Lower lobe of right lung (tissue), 2 donors: Measurements from ENCODE around the gene PCMTD2. TPM values are rescaled to one million over a fixed set of nuclear protein-coding genes. Genes with fewer than 3 reads are reported as not detected.

Experiments
- ATAC-seq, 2 donors: fragments of 200-7000 bp; cut with Tn5 transposase; one replicate each; pipeline ENCODE4 v1.9.1; 2020 to 2022; ENCODE audit warnings: mild to moderate bottlenecking in 2 of 2, moderate library complexity in 2 of 2
- DNase-seq: peaks from one replicate; pipeline ENCODE4 v3.0.0-alpha.2; 2020
- H3K27ac ChIP-seq: fragments of 200-600 bp; one replicate; pipeline ENCODE4 v1.8.0; 2022
- H3K27me3 ChIP-seq: fragments of 200-600 bp; one replicate; pipeline ENCODE4 v1.8.0; 2022; ENCODE audit warnings: low read depth
- H3K36me3 ChIP-seq: fragments of 200-600 bp; one replicate; pipeline ENCODE4 v1.8.0; 2022; ENCODE audit warnings: mild to moderate bottlenecking
- H3K4me1 ChIP-seq: fragments of 200-600 bp; one replicate; pipeline ENCODE4 v1.8.0; 2022
- H3K4me3 ChIP-seq: fragments of 200-600 bp; one replicate; pipeline ENCODE4 v1.8.0; 2022; ENCODE audit warnings: mild to moderate bottlenecking
- H3K9me3 ChIP-seq: fragments of 200-600 bp; one replicate; pipeline ENCODE4 v1.8.0; 2022
- CTCF ChIP-seq: fragments of 200-600 bp; IDR thresholded peaks from one replicate; pipeline ENCODE4 v1.8.0; 2022; ENCODE audit warnings: antibody characterized with exemption, mild to moderate bottlenecking
- intact Hi-C: fragments of 100-400 bp; cut with DNase I; formaldehyde crosslinking; loops from one replicate; pipeline ENCODE4 v1.11.0; 2022
- total RNA-seq: library from RNA; stranded (reverse); fragmentation: NEBNext Ultra II Directional; extraction: Animal tissue kit (Norgen Biotek cat#: 25700); gene quantifications from one replicate; pipeline ENCODE4 v1.2.1, GENCODE V29; 2021
- donor health status: DM: no; HTN: yes; CAD: no; lungs with severe emphysema.

Gene PCMTD2
- total RNA-seq, 1 donor from 2014 or later = 65.8 TPM

GRCh38 chr20:64247307-64247618 lies 8.3 kb upstream of the PCMTD2 start:
- Histone ChIP-seq H3K9me3 (no peaks in the 10 kb centered on the region), H3K27ac (no peak overlapping the region), H3K4me3 (no peak overlapping the region), H3K36me3 (no peaks in the 10 kb centered on the region), H3K27me3 (peaks cover 6% of the 10 kb centered on the region), H3K4me1 (no peaks in the 10 kb centered on the region)
- intact Hi-C loops = no loop called here
- TF ChIP-seq CTCF = no peak
- ATAC-seq (no peak), DNase-seq (no peak)

- no peak for TF ChIP-seq CTCF
- peaks cover 6% of the 10 kb centered on the region for H3K27me3 ChIP-seq
- ATAC-seq (no peak), DNase-seq (no peak)
- H3K4me1 ChIP-seq = no peaks in the 10 kb centered on the region
- H3K9me3 ChIP-seq = no peaks in the 10 kb centered on the region
- H3K36me3 ChIP-seq = no peaks in the 10 kb centered on the region
- no peak overlapping the region for H3K27ac ChIP-seq
- intact Hi-C loops = no loop called here
- H3K4me3 ChIP-seq = no peak overlapping the region
These were observed 7.3 kb upstream of the PCMTD2 start for GRCh38 chr20:64247970-64248841.

GRCh38 chr20:64250027-64250426 lies 5.5 kb upstream of the PCMTD2 start:
- H3K27me3 ChIP-seq = peaks cover 6% of the 10 kb centered on the region
- no peak overlapping the region for H3K4me3 ChIP-seq
- DNase-seq (no peak), ATAC-seq (no peak)
- intact Hi-C loops = no loop called here
- TF ChIP-seq CTCF = no peak
- H3K9me3 ChIP-seq = no peaks in the 10 kb centered on the region
- H3K36me3 ChIP-seq = no peaks in the 10 kb centered on the region
- no peak overlapping the region for H3K27ac ChIP-seq
- peaks cover 4% of the 10 kb centered on the region for H3K4me1 ChIP-seq

- no peaks in the 10 kb centered on the region for H3K27me3 ChIP-seq
- no peak for DNase-seq
- intact Hi-C loops = no loop called here
- ATAC-seq = no peak
- no peak overlapping the region for H3K4me3 ChIP-seq
- peaks cover 23% of the 10 kb centered on the region for H3K4me1 ChIP-seq
- no peaks in the 10 kb centered on the region for H3K9me3 ChIP-seq
- no peaks in the 10 kb centered on the region for H3K36me3 ChIP-seq
- no peak for TF ChIP-seq CTCF
- no peak overlapping the region for H3K27ac ChIP-seq
These were observed 2.6 kb upstream of the PCMTD2 start for GRCh38 chr20:64253000-64253383.

- TF ChIP-seq CTCF = no peak
- Histone ChIP-seq H3K4me1 (peaks cover 23% of the 10 kb centered on the region), H3K27me3 (no peaks in the 10 kb centered on the region), H3K4me3 (no peak overlapping the region), H3K9me3 (no peaks in the 10 kb centered on the region), H3K27ac (no peak overlapping the region), H3K36me3 (no peaks in the 10 kb centered on the region)
- no peak for DNase-seq
- ATAC-seq = no peak
- intact Hi-C loops = no loop called here
These were observed 2.1 kb upstream of the PCMTD2 start for GRCh38 chr20:64253443-64253842.
